Measurements from ENCODE around the gene CDK11A.
A peak's percentile ranks its signal among the peaks of the same experiment; 100 is the strongest.
"Not testable (repeated sequence)": the region's sequence is repeated elsewhere in the genome, so short reads cannot be mapped to it uniquely, and the experiment has no call there.

The CDK11A gene

DNA sequence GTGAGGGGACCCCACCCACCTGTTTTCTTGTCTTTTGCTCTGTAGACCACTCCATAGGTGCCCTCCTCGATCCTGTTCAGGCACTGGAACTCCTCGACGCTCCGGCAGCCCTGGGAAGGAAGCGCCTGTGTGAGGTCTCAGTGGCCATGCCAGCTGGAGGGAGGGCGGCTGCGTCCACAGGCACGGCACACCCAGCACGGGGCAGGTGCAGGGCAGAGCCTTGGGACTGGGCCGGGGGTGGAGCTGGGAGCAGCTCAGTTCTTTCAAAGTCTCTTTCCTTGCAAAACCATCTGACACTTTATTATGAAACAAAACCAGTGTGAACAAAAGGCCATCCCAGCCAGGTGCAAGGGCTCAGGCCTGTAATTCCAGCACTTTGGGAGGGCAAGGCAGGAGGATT is 18.5 kb downstream of the CDK11A start:
- H3K4me1 ChIP-seq (ENCODE audit: control insufficient read depth, insufficient read depth, low read length); H3K9ac ChIP-seq (ENCODE audit: low read length); DNase-seq (ENCODE audit: low read depth); H3K27me3 ChIP-seq (replicated peaks; ENCODE audit: control insufficient read depth, insufficient read depth, low read length); H3K9me3 ChIP-seq (ENCODE audit: control insufficient read depth, low read length); H3K4me3 ChIP-seq (ENCODE audit: low read length): not testable (repeated sequence)
- H3K36me3 ChIP-seq (ENCODE audit: control insufficient read depth, insufficient read depth, low read length, severe bottlenecking) = peaks cover 15% of the 10 kb centered on the region

DNA sequence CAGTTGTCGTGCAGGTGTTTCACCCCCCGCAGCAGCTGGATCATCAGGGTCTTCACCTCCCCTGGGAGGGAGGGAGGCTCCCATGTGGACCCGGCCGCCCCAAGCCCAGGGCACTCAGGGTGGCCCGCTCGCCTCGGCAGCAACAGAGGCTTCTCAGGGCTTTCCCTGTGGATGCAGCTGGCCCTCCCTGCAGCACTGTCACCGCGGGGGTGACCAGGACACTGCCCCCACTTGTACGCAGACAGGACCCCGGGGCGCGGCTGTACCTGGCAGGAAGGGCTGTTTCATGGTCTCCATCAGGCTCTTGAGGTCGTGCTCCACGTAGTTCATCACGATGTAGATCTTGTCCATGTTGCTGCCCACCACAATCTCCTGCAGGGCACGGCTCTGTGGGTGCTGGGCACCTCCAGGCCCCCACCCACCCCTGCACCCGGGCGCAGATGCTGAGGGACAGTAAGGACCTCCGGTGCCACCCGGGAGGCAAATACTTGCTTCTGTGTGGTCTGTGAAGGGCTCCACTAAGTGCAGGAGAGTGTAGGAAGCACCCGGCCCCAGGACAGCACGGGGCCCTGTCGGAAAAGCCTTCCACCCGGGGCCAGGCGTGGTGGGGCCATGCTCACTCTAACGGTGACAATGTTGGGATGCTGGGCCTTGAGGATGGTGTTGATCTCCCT is 19.7 kb downstream of the CDK11A start:
- not testable (repeated sequence) for H3K27me3 ChIP-seq (replicated peaks; ENCODE audit: control insufficient read depth, insufficient read depth, low read length); H3K4me1 ChIP-seq (ENCODE audit: control insufficient read depth, insufficient read depth, low read length); H3K9ac ChIP-seq (ENCODE audit: low read length); H3K4me3 ChIP-seq (ENCODE audit: low read length); H3K9me3 ChIP-seq (ENCODE audit: control insufficient read depth, low read length); DNase-seq (ENCODE audit: low read depth)
- H3K36me3 ChIP-seq (ENCODE audit: control insufficient read depth, insufficient read depth, low read length, severe bottlenecking) = peaks cover 15% of the 10 kb centered on the region

DNA sequence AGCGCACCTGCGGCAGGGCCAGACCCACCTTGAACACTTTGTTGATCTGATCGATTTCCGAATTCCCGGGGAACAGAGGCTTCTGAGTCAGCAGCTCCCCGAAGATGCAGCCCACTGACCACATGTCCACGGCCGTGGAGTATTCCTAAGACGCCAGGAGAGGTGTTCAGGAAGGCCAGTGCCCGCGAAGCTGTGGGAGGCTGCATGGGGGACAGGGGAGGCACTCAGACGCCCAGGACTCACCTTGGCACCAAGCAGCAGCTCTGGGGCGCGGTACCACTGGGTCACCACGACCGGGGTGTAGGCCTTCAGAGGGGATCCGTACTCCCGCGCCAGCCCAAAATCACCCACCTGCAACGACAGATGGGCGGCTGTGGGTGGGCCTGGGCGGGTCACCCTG is 20.4 kb downstream of the CDK11A start:
- Histone ChIP-seq H3K27me3 (replicated peaks; ENCODE audit: control insufficient read depth, insufficient read depth, low read length) (no peaks in the 10 kb centered on the region), H3K9me3 (ENCODE audit: control insufficient read depth, low read length) (no peaks in the 10 kb centered on the region), H3K36me3 (ENCODE audit: control insufficient read depth, insufficient read depth, low read length, severe bottlenecking) (peaks cover 15% of the 10 kb centered on the region), H3K9ac (ENCODE audit: low read length) (no peak overlapping the region), H3K4me3 (ENCODE audit: low read length) (no peak overlapping the region), H3K4me1 (ENCODE audit: control insufficient read depth, insufficient read depth, low read length) (no peaks in the 10 kb centered on the region)
- DNase-seq (ENCODE audit: low read depth) = no peak

DNA sequence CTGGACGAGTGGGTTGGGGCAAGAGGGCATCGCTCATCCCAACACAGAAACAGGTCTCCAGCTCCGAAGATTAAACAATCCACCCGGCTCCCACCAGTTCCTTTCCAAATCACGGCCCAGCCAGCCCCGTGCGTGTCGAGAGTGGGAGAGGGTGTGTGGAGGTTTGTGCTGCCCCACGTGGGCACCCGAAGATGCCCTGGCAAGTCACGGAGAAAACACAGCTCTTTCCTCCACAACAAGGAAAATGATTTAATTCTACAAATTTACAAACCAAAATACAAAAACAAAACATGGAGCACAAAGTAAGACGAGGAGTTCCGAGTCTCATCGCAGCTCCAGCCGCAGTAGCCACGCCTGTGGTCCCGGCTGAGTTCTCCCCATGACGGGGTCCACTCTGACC is 21.7 kb downstream of the CDK11A start:
- not testable (repeated sequence) for DNase-seq (ENCODE audit: low read depth); H3K4me1 ChIP-seq (ENCODE audit: control insufficient read depth, insufficient read depth, low read length); H3K4me3 ChIP-seq (ENCODE audit: low read length); H3K9me3 ChIP-seq (ENCODE audit: control insufficient read depth, low read length); H3K9ac ChIP-seq (ENCODE audit: low read length); H3K27me3 ChIP-seq (replicated peaks; ENCODE audit: control insufficient read depth, insufficient read depth, low read length)
- peaks cover 15% of the 10 kb centered on the region for H3K36me3 ChIP-seq (ENCODE audit: control insufficient read depth, insufficient read depth, low read length, severe bottlenecking)

DNA sequence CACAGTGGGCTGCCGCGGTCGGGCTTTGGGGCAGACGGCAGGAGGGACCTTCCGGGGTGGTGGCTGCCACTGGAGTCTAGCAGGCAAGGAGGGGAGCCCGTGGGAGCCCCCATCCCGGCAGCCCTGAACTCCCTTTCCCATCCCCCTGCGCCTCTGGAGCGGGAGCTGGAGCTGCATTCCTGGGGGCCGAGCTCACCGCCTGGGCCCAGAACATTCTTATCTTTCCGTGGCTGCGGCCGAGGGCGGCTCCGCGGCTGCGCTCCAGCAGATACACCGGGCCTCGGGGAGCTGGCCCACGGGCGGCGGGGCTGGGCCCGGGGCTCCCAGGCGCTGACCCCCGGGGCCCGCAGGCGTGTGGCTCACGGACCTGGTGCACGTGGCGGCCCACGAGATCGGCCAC is 23.6 kb downstream of the CDK11A start:
- not testable (repeated sequence) for H3K9me3 ChIP-seq (ENCODE audit: control insufficient read depth, low read length); H3K4me3 ChIP-seq (ENCODE audit: low read length); H3K27me3 ChIP-seq (replicated peaks; ENCODE audit: control insufficient read depth, insufficient read depth, low read length); H3K4me1 ChIP-seq (ENCODE audit: control insufficient read depth, insufficient read depth, low read length); DNase-seq (ENCODE audit: low read depth); H3K9ac ChIP-seq (ENCODE audit: low read length)
- peaks cover 12% of the 10 kb centered on the region for H3K36me3 ChIP-seq (ENCODE audit: control insufficient read depth, insufficient read depth, low read length, severe bottlenecking)

DNA sequence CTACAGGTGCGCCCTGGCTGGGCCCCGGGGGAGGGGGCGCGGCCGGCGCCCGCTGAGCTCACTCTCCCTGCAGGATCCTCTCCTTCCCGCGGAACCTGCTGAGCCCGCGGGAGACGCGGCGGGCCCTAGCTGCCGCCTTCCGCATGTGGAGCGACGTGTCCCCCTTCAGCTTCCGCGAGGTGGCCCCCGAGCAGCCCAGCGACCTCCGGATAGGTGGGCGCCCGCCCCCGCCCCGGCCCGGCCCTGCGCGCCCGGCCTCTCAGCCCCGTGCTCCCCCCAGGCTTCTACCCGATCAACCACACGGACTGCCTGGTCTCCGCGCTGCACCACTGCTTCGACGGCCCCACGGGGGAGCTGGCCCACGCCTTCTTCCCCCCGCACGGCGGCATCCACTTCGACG is 24.1 kb downstream of the CDK11A start:
- H3K36me3 ChIP-seq (ENCODE audit: control insufficient read depth, insufficient read depth, low read length, severe bottlenecking) = peaks cover 12% of the 10 kb centered on the region
- H3K9ac ChIP-seq (ENCODE audit: low read length); H3K27me3 ChIP-seq (replicated peaks; ENCODE audit: control insufficient read depth, insufficient read depth, low read length); H3K4me3 ChIP-seq (ENCODE audit: low read length); H3K9me3 ChIP-seq (ENCODE audit: control insufficient read depth, low read length); H3K4me1 ChIP-seq (ENCODE audit: control insufficient read depth, insufficient read depth, low read length); DNase-seq (ENCODE audit: low read depth): not testable (repeated sequence)

DNA sequence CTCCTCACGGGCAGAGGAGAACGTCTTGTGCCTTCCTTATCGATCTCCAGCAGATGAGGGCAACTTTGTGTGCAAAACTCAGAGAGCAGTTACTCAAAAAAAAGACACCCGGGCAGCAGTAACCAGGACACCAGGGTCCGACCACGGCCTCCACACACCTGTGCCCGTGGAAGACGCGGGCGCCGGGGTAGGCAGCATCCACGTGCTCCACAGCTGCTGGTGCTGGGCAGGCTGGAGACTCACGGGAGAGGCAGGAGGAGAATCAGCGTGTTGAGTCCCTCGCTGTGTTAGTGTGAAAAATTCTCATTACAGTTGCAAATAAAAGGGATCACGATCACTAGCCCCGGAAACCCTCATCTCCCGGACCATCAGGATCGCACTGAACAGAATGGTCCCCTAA is 25.1 kb downstream of the CDK11A start:
- DNase-seq (ENCODE audit: low read depth); H3K9ac ChIP-seq (ENCODE audit: low read length); H3K27me3 ChIP-seq (replicated peaks; ENCODE audit: control insufficient read depth, insufficient read depth, low read length): not testable (repeated sequence)

DNA sequence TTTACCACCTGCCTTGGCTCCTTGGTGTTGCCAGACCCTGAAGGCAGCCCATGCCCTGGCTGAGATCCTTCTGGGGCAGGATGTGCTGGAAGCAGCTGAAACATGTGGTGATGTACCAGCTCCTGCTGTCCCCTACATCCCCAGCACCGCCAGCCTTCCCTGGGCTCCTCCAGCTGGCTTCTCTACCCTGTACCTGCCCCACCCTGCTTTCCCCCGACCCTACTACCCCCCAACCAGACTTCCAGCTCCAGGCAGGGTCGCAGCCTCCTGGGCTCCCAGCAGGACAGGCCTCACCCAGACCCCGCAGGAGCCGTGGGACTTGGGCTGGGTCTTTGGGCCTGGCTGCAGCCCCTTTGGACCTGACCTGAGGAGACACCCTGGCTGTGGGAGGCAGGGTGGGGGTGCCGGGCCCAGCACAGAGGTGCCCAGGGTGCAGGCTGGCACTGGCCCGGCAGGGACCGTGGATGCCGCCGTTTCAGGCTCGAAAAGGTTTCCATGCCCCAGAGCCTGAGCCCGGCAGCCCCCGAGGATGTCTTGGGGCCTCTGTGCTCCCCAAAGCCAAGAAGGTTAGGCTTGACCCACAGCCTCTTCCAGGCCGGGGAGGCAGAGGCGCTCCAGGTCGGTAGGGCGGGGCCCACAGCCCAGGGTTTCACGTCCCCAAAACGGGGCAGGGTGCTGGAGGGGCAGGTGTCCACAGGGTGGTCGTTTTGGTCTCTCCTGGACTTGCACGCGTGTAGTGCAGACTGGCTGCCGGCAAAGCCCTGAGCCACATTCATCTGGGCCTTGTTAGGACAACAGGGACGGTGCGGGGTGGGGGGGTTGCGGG is 26.6 kb downstream of the CDK11A start:
- H3K9me3 ChIP-seq (ENCODE audit: control insufficient read depth, low read length); H3K4me3 ChIP-seq (ENCODE audit: low read length); H3K36me3 ChIP-seq (ENCODE audit: control insufficient read depth, insufficient read depth, low read length, severe bottlenecking); H3K4me1 ChIP-seq (ENCODE audit: control insufficient read depth, insufficient read depth, low read length); H3K27me3 ChIP-seq (replicated peaks; ENCODE audit: control insufficient read depth, insufficient read depth, low read length); DNase-seq (ENCODE audit: low read depth); H3K9ac ChIP-seq (ENCODE audit: low read length): not testable (repeated sequence)

More for the DNA sequence above, 25.1 kb downstream of the CDK11A start:
- not testable (repeated sequence) for H3K4me3 ChIP-seq (ENCODE audit: low read length); H3K9me3 ChIP-seq (ENCODE audit: control insufficient read depth, low read length); H3K36me3 ChIP-seq (ENCODE audit: control insufficient read depth, insufficient read depth, low read length, severe bottlenecking); H3K4me1 ChIP-seq (ENCODE audit: control insufficient read depth, insufficient read depth, low read length)

DNA sequence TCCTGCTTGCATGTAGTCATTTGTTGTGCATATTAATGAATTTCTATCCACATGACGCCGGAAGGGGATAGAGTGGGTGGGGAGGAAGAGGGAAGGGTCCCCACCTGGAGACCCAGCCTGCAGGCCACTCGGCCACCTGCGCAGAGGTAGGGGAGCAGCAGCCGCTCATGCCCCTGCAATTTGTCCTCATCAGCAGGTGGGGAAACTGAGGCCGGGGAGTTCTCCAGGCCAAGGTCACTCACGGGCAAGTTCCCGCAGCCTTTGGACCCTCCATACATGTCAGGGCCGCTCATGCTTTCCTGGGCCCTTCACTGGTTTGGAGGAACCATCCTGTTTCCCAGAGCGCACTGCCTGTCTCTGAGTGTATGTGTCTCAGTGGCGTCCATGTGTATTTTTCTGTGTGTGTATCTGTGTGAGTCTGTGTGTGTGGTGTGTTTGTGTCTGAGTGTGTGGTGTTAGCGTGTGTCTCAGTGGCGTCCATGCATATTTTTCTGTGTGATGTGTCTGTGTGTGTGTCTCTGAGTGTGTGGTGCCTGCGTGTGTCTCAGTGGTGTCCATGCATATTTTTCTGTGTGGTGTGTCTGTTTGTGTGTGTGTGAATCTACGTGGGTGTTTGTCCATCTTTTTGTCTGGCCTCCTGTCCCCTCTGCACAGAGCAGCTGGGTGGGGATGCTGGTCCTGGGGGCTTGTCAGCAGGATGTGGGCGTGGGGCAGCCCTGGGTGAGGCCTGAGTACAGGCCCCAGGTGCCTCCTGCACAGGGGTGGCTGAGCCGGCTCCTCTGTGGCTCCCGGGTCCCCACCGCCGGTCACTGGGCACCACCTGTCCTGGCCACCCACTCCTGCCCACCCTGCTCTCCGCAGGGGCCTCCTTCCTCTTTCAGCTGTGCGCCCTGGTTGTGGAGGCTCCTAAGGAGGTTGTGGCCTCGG is 27.5 kb downstream of the CDK11A start:
- not testable (repeated sequence) for H3K27me3 ChIP-seq (replicated peaks; ENCODE audit: control insufficient read depth, insufficient read depth, low read length); H3K4me1 ChIP-seq (ENCODE audit: control insufficient read depth, insufficient read depth, low read length); DNase-seq (ENCODE audit: low read depth); H3K36me3 ChIP-seq (ENCODE audit: control insufficient read depth, insufficient read depth, low read length, severe bottlenecking); H3K9me3 ChIP-seq (ENCODE audit: control insufficient read depth, low read length); H3K9ac ChIP-seq (ENCODE audit: low read length); H3K4me3 ChIP-seq (ENCODE audit: low read length)

DNA sequence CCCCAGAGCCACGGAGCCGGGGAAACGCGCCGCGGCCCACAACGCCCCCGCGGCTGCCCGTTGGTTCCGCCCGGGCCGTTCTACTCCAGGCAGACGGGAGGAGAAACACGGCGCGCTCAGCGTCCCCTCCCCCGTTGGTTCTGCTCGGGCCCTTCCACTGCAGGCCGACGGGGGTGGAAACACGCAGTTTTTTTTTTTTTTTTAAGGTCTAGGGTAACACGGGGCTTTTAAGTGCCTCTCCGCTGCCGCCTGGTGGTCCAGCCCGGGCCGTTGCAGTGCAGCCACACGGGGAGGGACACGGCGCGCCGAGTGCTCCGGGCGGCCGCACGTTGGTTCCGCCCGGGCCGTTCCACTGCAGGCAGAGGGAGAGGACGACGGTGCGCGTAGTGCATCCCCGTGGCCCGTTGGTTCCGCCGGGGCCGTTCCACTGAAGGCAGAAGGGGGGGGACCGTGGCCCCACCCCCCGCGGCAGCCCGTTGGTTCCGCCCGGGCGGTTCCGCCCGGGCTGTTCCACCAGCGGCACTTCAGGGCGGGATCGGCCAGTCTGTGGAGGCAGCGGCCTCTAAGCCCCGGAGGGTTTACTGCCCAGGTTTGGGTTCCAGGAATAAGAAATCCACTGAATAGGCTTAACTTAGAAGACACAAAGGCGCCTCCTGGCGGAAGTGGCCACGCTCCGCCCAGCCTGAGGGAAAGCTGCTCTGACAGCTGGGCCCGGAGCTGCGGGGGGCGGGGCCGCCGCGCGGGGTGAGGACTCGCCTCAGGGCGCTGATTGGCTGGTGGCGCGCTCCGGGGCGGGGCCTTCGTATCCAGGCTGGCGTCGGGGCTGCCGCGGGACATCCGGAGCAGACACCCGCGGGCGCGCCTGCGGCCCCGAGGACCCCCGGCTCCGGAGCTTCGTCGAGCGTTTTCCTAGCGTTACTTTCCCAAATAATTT is 31.2 kb downstream of the CDK11A start, which contains the start of gene SLC35E2B:
SLC35E2B (minus strand) TSS at position 82 of the 934 bp plus-strand sequence. CDS start 16,096 bp downstream, outside the sequence.
- not testable (repeated sequence) for H3K27me3 ChIP-seq (replicated peaks; ENCODE audit: control insufficient read depth, insufficient read depth, low read length); H3K9me3 ChIP-seq (ENCODE audit: control insufficient read depth, low read length); H3K4me1 ChIP-seq (ENCODE audit: control insufficient read depth, insufficient read depth, low read length); H3K36me3 ChIP-seq (ENCODE audit: control insufficient read depth, insufficient read depth, low read length, severe bottlenecking)
- H3K4me3 ChIP-seq (ENCODE audit: low read length) = peak within 1 kb of the TSS; percentile 75
- H3K9ac ChIP-seq (ENCODE audit: low read length) = peak within 1 kb of the TSS; percentile 82
- DNase-seq (ENCODE audit: low read depth) = peak; percentile 96
